HG03135 (cell line): ENCODE measurements around the gene OR4Q3.
"Not testable (repeated sequence)": the region's sequence is repeated elsewhere in the genome, so short reads cannot be mapped to it uniquely, and the experiment has no call there.

Experiments
- ATAC-seq: cut with Tn5 transposase; IDR thresholded peaks from one replicate; pipeline ENCODE4 v1.9.1; 2021; ENCODE audit warnings: mild to moderate bottlenecking, moderate library complexity; ENCODE audit not compliant: unreplicated experiment

The OR4Q3 gene

GRCh38 chr14:19743256-19743655, at the start of gene OR4Q3:
OR4Q3 (plus strand) TSS chr14:19743571.
- no peak for ATAC-seq

- ATAC-seq: no peak
These were observed 14.0 kb upstream of the OR4Q3 start for GRCh38 chr14:19729359-19729758.

GRCh38 chr14:19729763-19730162, 13.6 kb upstream of the OR4Q3 start:
- no peak for ATAC-seq

DNA sequence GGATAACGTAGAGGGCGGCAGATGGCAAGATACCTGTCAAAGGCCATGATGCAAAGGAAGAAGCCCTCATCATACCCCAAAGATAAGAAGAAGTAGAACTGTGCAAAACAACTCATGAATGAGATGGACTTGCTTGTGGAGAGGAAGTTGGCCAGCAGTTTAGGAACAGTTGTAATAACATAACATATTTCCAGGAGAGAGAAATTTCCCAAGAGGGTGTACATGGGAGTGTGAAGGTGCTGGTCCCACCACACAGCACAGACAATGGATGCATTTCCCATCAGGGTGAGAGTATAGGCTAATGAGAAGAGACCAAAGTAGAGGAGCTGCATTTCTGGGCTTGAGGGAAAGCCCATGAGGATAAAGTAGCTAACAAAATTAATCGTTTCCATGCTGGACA, 9.5 kb upstream of the OR4Q3 start:
- not testable (repeated sequence) for ATAC-seq

DNA sequence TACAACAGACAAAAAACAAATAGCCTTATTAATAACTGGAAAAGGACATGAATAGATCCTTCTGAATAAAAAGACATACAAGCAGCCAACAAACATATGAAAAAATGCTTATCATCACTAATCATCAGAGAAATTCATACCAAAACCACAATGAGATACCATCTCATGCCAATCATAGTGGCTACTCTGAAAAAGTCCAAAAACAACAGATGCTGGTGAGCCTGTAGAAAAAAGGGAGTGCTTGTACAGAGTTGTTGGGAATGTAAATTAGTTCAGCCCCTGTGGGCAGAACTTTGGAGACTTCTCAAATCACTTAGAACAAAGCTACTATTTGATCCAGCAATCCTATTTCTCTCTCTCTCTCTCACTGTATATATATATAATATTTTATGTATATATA, 8.9 kb downstream of the OR4Q3 start:
- ATAC-seq: not testable (repeated sequence)

- ATAC-seq: no peak
These were observed 10.8 kb downstream of the OR4Q3 start for GRCh38 chr14:19754172-19754571.

DNA sequence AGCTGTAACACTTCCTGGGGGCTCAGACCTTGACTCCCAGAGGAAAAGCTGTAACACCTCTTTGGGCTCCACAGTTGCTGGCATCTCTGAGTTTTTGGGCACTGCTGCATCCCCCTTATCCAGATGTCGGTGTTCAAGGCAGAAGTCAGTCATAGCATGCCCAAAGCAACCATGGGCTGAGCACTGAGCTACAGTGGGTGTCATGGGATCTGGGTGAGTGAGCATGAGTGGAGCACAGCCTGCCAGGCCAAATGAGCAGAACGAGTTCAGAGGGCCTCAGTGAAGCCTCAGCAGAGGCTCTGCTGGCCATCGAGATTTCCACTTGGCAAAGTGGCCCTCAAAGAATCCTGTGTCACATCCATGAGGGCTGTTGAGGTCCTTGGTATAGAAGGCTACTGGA, 28.1 kb downstream of the OR4Q3 start:
- not testable (repeated sequence) for ATAC-seq

GRCh38 chr14:19771895-19772430, 28.6 kb downstream of the OR4Q3 start:
- no peak for ATAC-seq

DNA sequence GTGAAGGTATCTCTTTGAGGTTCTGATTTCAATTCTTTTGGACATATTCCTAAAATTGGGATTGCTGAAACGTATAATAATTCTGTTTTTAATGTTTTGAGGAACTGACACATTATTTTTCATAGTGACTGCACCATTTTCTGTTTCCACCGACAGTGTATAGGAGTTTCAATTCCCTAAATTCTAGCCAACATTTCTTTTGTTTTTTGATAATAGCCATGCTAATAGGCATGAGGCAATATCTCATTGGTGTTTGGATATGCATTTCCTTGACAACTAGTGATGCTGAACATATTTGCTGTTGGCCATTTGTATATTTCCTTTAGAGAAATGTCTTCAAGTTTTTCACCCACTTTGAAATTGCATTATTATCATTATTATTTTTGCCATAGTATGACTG, 29.1 kb downstream of the OR4Q3 start:
- ATAC-seq: not testable (repeated sequence)

GRCh38 chr14:19773204-19773603, 29.8 kb downstream of the OR4Q3 start, which contains the start of gene OR4M1:
OR4M1 (plus strand) TSS chr14:19773504; CDS start chr14:19780323, 6,819 bp downstream.
- ATAC-seq: not testable (repeated sequence)

DNA sequence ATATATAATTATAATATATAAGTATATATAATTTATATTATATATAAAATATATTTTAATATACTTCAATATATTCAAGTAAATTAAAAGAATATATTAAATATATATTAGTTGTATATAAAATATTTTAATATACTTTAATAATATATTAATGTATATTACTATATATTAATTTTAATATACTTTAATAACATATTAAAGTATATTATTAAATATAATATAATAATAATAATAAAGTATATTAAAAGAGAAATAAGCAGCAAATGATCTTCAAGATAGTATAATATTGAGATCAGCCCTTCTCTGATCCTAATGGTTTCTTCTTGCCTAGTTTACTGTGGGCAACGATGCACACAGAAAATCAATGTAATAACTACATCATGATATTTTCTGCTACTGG, 32.2 kb downstream of the OR4Q3 start:
- no peak for ATAC-seq

GRCh38 chr14:19785848-19786247, 42.5 kb downstream of the OR4Q3 start:
- not testable (repeated sequence) for ATAC-seq

- not testable (repeated sequence) for ATAC-seq
These were observed 43.9 kb downstream of the OR4Q3 start for GRCh38 chr14:19787318-19787717.

- not testable (repeated sequence) for ATAC-seq
These were observed 44.8 kb downstream of the OR4Q3 start for GRCh38 chr14:19788150-19788549.

DNA sequence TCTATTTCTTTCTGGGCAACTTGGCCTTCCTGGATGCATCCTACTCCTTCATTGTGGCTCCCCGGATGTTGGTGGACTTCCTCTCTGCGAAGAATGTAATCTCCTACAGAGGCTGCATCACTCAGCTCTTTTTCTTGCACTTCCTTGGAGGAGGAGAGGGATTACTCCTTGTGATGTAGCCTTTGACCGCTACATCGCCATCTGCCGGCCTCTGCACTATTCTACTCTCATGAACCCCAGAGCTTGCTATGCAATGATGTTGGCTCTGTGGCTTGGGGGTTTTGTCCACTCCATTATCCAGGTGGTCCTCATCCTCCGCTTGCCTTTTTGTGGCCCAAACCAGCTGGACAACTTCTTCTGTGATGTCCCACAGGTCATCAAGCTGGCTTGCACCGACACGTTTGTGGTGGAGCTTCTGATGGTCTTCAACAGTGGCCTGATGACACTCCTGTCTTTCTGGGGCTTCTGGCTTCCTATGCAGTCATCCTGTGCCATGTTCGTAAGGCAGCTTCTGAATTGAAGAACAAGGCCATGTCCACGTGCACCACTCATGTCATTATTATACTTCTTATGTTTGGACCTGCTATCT, 53.2 kb downstream of the OR4Q3 start:
- not testable (repeated sequence) for ATAC-seq
